Breast epithelium (tissue), 4 donors: Measurements from ENCODE around the gene TAF7L. TPM values are rescaled to one million over a fixed set of nuclear protein-coding genes. Genes with fewer than 3 reads are reported as not detected.

ENCODE experiments used
- DNase-seq, 2 donors: peaks; one replicate each; pipeline ENCODE4 v3.0.0-alpha.2; 2019; ENCODE audit warnings: low spot score in 2 of 2
- H3K27ac ChIP-seq, 2 donors: fragments of 200-600 bp; sonication (generic) in 1 of 2; one replicate each; pipeline ENCODE4 v1.5.1; 2016 to 2019; ENCODE audit warnings: mild to moderate bottlenecking in 1 of 2
- H3K27me3 ChIP-seq, 2 donors: fragments of 200-600 bp; sonication (generic) in 1 of 2; one replicate each; pipeline versions ENCODE4 v1.5.1 to v1.6.0; 2017 to 2019; ENCODE audit warnings: control low read depth in 1 of 2, mild to moderate bottlenecking in 1 of 2
- H3K36me3 ChIP-seq: fragments of 200-600 bp; one replicate; pipeline ENCODE4 v1.5.1; 2019
- H3K4me1 ChIP-seq, 2 donors: fragments of 200-600 bp; sonication (generic); one replicate each; pipeline ENCODE4 v1.5.1; 2016 to 2019; ENCODE audit warnings: control low read depth in 1 of 2
- H3K4me3 ChIP-seq, 3 donors: fragments of 200-600 bp; sonication (generic); 1 replicate in 2 of 3; 2 replicates in 1 of 3; pipeline ENCODE4 v1.5.1; 2016 to 2019; ENCODE audit warnings: mild to moderate bottlenecking in 3 of 3, moderate library complexity in 2 of 3
- H3K9me3 ChIP-seq, 2 donors: fragments of 200-600 bp; sonication (generic) in 1 of 2; one replicate each; pipeline ENCODE4 v1.5.1; 2016 to 2019; ENCODE audit warnings: control low read depth in 1 of 2
- CTCF ChIP-seq, 3 donors: fragments of 450-650 bp; IDR thresholded peaks; one replicate each; pipeline ENCODE4 v1.5.1; 2016 to 2017; ENCODE audit warnings: antibody characterized with exemption in 3 of 3, mild to moderate bottlenecking in 3 of 3, moderate library complexity in 3 of 3
- POLR2A ChIP-seq: fragments of 450-650 bp; IDR thresholded peaks from one replicate; pipeline ENCODE4 v1.6.1; 2016; ENCODE audit warnings: antibody characterized with exemption, mild to moderate bottlenecking, moderate library complexity
- POLR2AphosphoS5 ChIP-seq, 3 donors: sonication (generic); formaldehyde crosslinking; IDR thresholded peaks; one replicate each; pipeline ENCODE4 v1.6.1; 2017; ENCODE audit warnings: antibody characterized with exemption in 3 of 3
- intact Hi-C: fragments of 100-400 bp; cut with DNase I; formaldehyde crosslinking; loops from one replicate; pipeline ENCODE4 v1.15.1; 2023; ENCODE audit warnings: low total_unique reads
- total RNA-seq, 3 donors: library from RNA; depleted of rRNA; stranded (reverse); fragments of >200 nt; gene quantifications; one replicate each; pipeline ENCODE4 v1.1.0, GENCODE V29; 2016

TAF7L gene
- total RNA-seq, 3 donors from 2014 or later: 0.32 TPM; not detected in 2

- TF ChIP-seq POLR2A (no peak), POLR2AphosphoS5 (IDR thresholded peaks at IDR 0.05) (no peak), CTCF (IDR thresholded peaks at IDR 0.05) (no peak)
- intact Hi-C loops: no loop called here
Observed at GRCh38 chrX:101262590-101262989, 28.5 kb downstream of the TAF7L start.

GRCh38 chrX:101260435-101260834 is 30.7 kb downstream of the TAF7L start:
- Histone ChIP-seq H3K27ac (no peak overlapping the region), H3K4me3 (no peak overlapping the region), H3K9me3 (no peaks in the 10 kb centered on the region), H3K4me1 (no peaks in the 10 kb centered on the region), H3K36me3 (no peaks in the 10 kb centered on the region), H3K27me3 (peaks cover 0 to 66% of the 10 kb centered on the region in 2 donors)
- intact Hi-C loops: no loop called here
- no peak for TF ChIP-seq POLR2AphosphoS5 (IDR thresholded peaks at IDR 0.05)
- TF ChIP-seq POLR2A: no peak
- TF ChIP-seq CTCF (IDR thresholded peaks at IDR 0.05): no peak
- no peak for DNase-seq

More at GRCh38 chrX:101262590-101262989, 28.5 kb downstream of the TAF7L start:
- no peaks in the 10 kb centered on the region for H3K9me3 ChIP-seq
- no peak for DNase-seq
- H3K4me1 ChIP-seq: no peaks in the 10 kb centered on the region
- no peak overlapping the region for H3K27ac ChIP-seq
- H3K36me3 ChIP-seq: no peaks in the 10 kb centered on the region
- H3K27me3 ChIP-seq: peaks cover 0 to 75% of the 10 kb centered on the region in 2 donors
- H3K4me3 ChIP-seq: no peak overlapping the region

- no peaks in the 10 kb centered on the region for H3K9me3 ChIP-seq
- intact Hi-C loops: no loop called here
- H3K27ac ChIP-seq: no peak overlapping the region
- no peaks in the 10 kb centered on the region for H3K36me3 ChIP-seq
- no peak overlapping the region for H3K4me3 ChIP-seq
- TF ChIP-seq POLR2A (no peak), CTCF (IDR thresholded peaks at IDR 0.05) (no peak), POLR2AphosphoS5 (IDR thresholded peaks at IDR 0.05) (no peak)
- peaks cover 0 to 58% of the 10 kb centered on the region in 2 donors for H3K27me3 ChIP-seq
- DNase-seq: no peak
- no peaks in the 10 kb centered on the region for H3K4me1 ChIP-seq
Observed at GRCh38 chrX:101258259-101258581, 32.9 kb downstream of the TAF7L start.

- Histone ChIP-seq H3K4me3 (no peak overlapping the region), H3K4me1 (no peaks in the 10 kb centered on the region), H3K27ac (no peak overlapping the region), H3K36me3 (no peaks in the 10 kb centered on the region), H3K9me3 (no peaks in the 10 kb centered on the region), H3K27me3 (peaks cover 0 to 57% of the 10 kb centered on the region in 2 donors)
- DNase-seq: no peak
- TF ChIP-seq POLR2A (no peak), CTCF (IDR thresholded peaks at IDR 0.05) (no peak), POLR2AphosphoS5 (IDR thresholded peaks at IDR 0.05) (no peak)
- intact Hi-C loops: no loop called here
Observed at GRCh38 chrX:101257448-101258258, 33.5 kb downstream of the TAF7L start.

GRCh38 chrX:101252634-101253033 is 38.5 kb downstream of the TAF7L start:
- no peak for DNase-seq
- intact Hi-C loops: no loop called here
- Histone ChIP-seq H3K4me1 (no peaks in the 10 kb centered on the region), H3K9me3 (no peaks in the 10 kb centered on the region), H3K27ac (no peak overlapping the region), H3K4me3 (no peak overlapping the region), H3K36me3 (no peaks in the 10 kb centered on the region), H3K27me3 (peaks cover 0 to 46% of the 10 kb centered on the region in 2 donors)
- no peak for TF ChIP-seq CTCF (IDR thresholded peaks at IDR 0.05)
- TF ChIP-seq POLR2AphosphoS5 (IDR thresholded peaks at IDR 0.05): no peak
- TF ChIP-seq POLR2A: no peak
